LoVo (cell line): Measurements from ENCODE around the gene TOMM7.
"Not testable (repeated sequence)": the region's sequence is repeated elsewhere in the genome, so short reads cannot be mapped to it uniquely, and the experiment has no call there.

Experiments
- DNase-seq: peaks from one replicate; pipeline ENCODE4 v3.0.0-alpha.2; 2016; ENCODE audit warnings: low spot score

Gene TOMM7

DNA sequence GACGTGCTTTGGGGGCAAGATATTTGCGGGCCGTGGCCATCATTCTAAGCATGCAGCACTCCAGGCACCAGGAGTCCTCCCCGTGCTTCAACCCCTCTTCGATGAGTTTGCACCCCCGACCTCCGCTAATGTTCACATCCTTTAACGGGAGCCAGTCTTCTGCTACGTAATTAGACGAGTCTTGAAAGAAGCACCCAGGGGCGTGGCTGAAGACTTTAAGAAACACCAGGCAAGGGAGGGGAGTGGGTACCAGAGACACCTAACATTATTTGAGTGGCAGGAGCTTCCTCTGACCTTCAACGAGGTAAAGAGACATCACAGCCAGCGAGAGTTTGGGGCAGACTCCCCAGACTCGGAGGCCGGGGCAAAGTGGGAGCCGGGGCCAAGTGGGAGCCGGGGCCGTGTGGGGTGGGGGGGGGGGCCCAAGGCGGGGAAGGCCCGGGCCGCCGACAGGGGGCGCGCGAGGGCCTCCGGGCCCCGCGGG, 31.1 kb upstream of the TOMM7 start:
- DNase-seq = no peak

DNA sequence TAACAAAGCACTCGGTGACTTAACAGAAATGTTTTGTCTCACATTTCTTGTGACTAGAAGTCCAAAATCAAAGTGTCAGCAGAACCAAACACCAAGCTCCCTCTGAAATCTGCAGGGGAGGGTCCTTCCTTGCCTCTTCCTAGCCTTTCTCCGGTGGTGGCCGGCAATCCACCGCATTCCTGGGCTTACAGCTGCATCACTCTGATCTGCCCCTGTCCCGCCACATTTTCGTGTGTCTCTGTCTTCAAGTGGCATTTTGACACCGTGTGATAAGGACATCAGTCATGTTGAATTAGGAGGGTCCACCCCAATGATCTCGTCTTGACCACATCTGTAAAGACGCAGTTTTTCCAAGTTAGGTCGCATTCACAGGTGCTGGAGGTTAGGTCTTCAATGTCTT, 30.5 kb upstream of the TOMM7 start:
- DNase-seq = no peak

DNA sequence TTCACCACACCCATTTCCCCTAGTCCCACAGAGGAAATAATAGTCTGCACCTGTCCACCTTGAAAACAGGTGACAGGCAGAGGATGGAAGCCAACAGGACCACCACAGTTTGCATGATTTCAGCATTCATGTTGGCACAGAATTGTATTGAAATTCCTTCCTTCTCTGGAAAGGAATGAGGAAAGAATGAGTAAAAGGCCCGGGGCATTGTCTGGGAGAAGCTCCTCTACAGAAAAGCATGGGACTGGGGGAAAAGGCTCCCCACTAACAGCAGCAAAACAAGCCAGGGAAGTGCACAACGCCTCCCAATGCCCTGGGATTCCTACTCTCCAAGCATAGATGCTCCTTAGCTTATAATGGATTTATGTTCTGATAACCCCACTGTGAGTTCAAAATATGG, 28.5 kb upstream of the TOMM7 start:
- DNase-seq = no peak

DNA sequence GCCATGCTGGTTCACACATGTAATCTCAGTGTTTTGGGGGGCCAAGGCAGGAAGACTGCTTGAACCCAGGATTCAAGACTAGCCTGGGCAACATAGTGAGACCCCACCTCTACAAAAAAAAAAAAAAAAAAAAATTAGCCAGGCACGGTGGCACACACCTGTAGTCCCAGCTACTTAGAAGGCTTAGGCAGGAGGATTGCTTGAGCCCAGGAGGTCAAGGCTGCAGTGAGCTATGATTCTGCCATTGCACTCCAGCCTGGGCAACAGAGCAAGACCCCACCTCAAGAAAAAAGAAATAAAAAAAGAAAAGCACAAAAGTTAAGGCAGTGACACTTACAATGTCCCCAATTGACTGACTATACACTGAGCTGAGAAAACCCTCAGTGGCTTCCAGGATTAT, 27.7 kb upstream of the TOMM7 start:
- not testable (repeated sequence) for DNase-seq

DNA sequence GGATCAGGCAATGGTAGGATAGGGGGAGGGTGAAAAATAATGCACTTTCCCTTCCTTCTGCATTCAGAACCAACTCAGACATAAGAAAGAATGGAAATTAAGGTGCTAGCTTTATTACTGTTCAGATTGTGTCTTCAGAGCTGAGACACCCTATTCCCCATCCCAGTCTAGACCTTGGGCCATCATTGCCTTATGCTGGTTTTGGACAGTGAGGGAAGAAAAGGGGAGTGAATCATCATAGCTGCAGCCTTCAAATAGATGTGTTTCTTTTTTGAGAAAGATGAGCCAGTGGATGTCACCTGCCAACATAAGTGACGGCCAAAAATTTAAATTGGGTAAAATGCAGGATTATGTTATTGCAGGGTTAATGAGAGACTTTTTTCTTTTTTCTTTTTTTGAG, 27.0 kb upstream of the TOMM7 start:
- no peak for DNase-seq

DNA sequence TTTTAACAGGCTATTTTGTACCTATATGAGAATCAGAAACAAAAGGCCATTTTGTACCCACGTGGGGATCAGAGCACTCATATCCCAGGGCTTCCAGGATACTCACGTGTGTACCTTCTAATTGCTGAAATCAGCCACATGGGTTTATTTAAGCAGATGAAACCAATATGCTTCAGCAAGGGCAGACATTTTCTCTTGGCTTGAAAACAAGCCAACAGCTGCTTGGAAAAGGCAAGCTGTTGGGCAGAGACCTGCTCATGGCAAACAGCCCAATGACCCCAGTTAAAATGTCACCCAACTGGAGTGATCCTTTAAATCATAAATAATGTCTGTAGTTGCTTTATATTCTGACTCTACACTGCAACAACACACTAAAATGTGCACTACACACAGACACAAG, 26.5 kb upstream of the TOMM7 start:
- no peak for DNase-seq

DNA sequence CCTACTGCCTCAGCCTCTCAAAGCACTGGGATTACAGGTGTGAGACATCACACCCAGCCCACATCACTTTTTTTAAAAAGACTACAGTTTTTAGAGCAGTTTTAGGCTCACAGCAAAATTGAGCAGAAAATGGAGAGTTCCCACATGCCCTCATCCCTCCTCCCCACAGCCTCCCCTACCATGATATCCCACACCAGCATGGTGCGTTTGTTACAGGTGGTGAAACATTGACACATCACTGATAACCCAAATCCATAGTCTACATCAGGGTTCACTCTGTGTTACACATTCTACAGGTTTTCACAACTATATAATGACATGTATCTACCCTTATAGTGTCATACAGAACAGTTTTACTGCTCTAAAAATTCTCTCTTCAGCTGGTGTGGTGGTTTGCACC, 24.3 kb upstream of the TOMM7 start:
- DNase-seq = no peak

DNA sequence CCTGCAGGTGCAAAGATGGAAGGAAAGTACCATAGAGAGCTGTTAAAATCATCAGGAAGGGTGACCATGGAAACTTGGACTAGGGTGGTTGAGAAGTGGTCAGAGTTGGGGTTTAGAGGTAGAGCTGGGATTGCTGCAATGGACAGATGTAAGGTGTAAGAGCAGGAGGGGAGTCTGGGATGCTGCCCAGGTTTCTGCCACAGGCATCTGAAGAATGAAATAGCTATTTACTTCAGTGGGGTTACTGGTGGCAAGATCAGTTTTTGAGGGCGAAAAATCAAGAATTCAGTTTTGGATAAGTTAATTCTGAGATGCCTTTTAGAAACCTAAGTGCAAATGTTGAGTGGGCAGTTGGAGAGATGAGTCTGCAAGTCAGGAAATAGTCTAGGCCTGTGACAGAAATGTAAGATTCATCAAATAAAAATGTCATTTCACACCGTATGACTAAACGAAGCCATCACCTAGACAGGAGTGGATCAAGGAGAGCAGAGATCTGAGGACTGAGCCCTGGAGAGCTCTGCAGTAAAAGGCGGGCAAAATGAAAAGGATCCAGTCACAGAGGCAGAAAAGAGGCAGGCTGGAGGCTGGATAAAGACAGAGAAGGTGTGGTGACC, 22.7 kb upstream of the TOMM7 start:
- no peak for DNase-seq

DNA sequence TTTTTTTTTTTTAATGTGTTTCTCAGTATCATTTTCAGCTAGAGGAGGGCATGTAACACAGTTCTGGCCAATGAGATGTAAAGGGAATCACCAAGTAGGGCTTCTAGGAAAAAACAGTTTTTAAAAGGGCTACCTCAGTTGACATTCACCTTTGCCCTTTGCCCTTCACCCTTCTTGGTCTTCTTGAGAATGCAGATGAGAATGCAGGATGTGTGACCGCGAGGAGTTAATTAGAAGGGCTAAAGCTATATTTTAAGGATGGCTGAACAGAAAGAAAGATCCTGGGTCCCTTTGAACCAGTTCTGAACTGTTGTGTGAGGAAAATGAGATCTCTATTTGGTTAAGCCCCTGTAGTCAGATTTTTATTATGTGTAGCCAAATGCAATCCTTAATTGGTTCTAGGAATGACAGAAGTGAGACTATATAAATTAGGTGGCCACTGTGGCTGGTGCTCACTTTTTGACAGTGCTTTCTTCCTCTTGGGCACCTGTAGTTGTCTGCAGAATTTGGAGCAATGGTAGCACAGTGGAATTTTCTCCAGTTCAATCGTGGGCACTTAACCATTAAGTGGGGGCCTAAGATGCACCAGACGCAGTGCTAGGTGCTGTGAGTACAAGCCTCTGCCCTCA, 21.1 kb upstream of the TOMM7 start:
- no peak for DNase-seq

DNA sequence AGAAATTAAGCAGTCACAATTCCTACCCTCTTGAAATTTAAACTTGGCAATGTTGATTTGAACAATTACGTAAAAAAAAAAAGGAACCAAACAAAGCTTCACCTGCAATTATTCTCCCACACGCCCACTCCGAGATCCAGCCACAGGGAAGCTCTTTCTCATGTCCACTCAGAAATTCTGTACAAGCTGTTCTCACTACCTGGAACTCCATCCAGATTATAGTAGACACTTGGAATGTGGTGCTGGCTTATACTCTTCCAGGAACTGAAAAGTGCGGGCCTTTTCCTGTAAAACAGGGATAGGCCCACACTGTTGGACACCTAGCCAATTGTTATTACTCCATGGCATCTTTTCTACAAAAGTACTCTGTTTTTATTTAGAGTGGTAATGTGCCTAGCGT, 20.3 kb upstream of the TOMM7 start:
- DNase-seq = no peak

DNA sequence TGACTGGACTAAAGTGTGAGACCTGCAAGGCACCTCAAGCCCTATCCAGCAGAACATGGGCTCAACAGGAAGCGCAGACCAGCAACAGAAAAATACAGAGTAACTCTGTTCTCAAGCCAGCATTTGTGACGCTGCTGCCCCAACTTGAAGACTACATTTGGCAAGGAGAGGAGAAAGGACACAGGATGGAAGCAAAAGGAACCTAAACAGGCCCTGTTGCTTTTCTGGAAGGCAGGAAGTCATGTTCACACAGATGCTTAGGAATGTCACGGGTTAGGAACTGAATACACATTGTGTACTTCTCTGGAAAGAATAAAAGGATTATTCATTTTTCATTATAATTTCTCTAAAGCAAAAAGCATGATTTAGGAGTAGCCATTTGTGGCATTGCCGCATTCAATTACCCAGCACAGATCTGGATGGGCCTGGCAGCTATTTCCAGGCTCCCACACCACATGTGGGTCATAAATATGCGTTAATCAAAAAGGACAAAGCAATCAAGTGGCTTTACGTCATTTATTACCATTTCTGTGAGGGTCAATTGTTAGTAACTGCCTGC, 19.8 kb upstream of the TOMM7 start:
- DNase-seq = no peak

DNA sequence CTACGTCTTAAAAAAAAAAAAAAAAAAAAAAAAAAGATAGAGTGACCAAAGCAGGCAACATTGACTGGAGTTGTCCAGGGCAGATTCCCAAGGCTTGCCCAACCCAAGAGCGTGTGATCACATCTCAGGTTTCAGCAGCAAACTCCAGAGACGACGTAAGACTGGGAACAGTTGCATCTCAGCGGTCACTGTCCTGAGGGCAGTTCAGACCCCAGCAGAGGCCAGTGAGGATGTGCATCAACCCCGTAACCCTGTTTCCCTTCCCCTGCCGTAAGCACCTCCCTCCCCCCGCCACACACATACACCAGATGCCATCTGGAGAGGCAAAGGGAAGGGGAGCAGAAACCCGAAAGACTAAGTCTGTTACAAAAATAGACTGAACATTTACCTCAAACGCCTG, 19.3 kb upstream of the TOMM7 start:
- no peak for DNase-seq

DNA sequence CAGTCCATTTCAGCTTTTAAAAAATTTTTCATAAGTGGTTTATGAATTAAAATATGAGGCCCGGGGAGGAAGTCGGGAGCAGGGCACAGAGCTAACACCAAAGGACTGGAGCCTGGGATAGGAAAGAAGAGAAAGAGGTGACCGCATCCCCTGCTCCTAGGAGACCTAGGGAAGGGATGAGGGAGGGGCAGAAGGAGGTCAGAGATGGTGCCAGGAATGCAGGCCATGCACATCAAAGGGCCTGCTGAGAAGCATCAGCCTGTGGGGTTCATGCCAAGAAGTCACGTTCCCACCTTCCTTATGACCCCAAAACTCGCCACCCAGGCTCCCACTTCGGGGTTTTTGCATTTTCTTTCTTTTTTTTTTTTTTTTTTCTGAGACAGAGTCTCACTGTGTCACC, 14.7 kb upstream of the TOMM7 start:
- no peak for DNase-seq

DNA sequence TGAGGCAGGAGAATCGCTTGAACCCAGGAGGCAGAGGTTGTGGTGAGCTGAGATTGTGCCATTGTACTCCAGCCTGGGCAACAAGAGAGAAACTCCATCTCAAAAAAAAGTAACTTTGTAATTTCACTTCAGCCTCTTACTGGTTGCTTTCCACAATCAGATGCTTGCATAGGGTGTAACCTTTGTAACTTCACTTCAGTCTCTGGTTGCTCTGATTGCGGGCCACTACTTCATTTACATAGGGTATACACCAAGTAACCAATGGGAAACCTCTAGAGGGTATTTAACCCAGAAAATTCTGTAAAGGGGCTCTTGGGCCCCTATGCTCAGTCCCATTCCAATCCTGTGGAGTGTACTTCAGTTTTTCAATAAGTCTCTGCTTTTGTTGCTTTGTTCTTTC, 13.9 kb upstream of the TOMM7 start:
- not testable (repeated sequence) for DNase-seq

DNA sequence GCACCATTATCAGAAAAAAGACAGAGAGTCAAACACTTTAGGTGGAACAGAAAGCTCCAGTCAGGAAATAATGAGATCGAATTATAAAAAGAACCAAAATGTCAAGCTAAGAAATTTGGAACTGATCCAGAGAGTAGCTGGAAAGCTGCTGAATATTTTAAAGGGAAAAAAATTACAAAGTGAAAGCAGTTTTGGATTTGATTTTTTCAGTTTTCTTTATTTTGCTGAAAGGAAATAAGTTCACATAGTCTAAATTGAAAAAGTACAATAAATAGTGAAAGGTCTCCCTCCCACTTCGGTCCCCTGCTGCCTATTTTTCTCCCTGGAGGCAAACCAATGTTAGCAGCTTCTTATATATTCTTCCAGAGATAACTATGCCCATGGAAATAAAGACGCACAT, 11.3 kb upstream of the TOMM7 start:
- DNase-seq = no peak

DNA sequence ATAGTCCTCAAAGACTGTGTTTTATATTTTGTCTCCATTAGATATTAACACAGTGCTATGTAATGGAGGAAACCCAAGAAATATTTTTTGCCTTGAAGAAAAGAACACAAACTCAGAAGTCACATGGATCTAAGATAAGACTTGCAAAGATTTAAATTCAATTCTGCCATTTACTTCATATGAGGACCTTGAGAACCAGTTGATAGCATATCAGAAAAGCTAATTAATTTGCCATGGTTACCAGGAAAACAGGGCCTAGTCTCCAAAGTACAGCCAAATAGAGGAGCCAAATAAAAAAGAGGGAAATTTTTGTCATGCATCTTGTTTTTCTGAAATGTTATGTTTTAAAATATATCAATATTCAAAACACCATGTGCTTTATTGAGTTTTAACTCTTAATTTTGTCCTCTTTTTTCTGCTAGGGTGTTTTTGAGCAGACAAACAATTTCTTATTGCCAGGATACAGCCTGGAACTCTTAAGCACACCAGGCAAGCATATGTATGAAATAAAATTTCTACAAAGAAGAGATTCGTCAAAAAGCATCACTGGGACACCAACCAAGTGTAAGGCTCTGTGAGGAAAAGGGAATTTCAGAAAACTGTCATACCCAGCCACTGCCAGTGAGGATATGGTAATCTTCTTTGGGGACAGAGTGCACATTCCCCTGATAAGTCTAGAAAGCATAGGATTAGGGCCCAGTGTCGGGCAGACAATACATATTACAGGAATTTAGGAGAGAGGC, 10.6 kb upstream of the TOMM7 start:
- DNase-seq = no peak

DNA sequence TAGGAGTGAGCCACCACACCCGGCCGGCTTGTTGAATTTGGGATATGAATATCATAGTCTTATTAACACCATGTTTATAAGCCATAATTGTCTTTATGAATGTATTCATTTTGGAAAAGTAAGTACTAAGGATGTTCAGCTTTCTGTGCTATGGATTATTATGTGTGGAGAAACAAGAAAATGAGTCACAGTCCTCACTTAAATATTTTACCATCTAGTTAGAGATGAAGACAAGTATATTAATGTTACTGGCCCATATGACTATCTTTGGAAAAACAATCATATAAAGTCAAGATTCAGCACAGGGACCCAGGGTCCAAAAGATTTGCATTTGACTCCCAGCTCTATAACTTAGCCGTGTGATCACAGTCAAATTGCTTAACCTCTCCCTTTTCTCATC, 9.8 kb upstream of the TOMM7 start:
- DNase-seq = no peak

DNA sequence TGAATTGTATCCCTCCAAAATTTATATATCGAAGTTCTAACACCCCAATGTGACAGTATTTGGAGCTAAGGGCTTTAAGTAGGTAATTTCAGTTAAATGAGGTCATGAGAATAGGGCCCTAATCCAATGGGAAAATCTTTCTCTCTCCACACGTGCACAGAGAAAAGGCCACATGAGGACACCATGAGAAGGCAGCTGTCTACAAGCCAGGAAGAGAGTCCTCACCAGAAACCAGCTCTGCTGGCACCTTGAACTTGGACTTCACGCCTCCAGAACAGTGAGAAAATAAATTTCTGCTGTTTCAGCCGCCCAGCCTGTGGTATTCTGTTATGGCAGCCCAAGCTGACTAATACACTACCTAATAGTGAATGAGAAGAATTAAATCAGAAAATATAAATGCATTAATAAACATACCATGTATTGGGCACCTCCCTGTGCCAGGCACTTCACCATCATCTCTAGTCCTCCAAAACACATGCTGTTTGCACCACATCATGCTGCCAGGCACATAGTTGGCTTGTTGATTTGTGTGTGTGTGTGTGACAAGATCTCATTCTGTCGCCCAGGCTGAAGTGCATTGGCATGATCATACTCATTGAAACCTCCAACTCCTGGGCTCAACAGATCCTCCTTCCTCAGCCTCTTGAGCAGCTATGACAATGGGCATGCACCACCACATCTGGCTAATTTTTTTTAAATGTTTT, 9.1 kb upstream of the TOMM7 start:
- no peak for DNase-seq

DNA sequence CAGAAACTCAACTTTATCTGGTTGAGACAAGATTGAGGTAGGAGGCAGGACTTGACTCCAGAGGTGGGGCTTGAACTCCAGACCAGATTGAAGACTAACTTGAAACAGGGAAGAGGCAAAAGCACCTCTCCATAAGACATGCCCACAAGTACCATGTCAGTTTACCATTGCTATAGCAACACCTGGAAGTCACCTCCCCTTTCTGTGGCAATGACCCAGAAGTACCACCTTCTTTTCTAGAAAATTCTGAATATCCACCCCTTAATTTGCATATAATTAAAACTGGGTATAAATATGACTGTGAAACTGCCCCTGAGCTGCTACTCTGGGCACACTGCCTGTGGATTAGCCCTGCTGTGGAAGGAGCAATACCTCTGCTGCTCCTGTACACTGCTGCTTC, 4.9 kb upstream of the TOMM7 start:
- no peak for DNase-seq

DNA sequence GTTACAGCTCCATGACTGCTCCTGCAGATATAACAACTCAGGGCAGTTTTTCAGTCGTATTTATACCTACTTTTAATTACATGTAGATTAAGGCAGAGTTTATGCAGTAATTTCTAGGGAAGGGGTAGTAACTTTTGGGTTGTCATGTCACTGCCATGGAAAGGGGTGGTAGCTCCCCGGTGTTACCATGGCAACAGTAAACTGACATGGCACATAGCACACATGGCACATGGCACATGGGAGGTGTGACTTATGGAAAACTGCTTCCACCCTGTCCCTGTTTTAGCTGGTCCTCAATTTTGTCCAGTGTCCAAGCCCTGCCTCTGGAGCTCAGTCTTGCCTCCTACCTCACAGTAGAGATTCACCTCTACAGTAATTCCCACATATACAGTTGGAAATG, 3.9 kb upstream of the TOMM7 start:
- DNase-seq = no peak

DNA sequence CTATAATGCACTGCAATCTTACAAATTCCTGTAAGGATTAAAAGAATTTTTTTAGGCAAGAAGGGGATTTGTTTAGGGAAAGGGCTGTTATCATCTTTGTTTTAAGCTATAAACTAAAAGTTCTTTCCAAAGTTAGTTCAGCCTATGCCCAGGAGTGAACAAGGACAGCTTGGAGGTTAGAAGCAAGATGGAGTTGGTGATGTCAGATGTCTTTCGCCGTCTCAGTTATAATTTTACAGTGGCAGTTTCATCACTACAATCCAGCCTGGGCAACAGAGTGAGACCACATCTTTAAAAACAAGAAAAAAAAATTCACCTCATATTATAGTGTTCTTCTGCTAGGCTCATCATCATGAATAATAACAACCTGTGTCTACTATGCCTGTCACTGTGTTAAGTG, 2.1 kb upstream of the TOMM7 start:
- DNase-seq = no peak

DNA sequence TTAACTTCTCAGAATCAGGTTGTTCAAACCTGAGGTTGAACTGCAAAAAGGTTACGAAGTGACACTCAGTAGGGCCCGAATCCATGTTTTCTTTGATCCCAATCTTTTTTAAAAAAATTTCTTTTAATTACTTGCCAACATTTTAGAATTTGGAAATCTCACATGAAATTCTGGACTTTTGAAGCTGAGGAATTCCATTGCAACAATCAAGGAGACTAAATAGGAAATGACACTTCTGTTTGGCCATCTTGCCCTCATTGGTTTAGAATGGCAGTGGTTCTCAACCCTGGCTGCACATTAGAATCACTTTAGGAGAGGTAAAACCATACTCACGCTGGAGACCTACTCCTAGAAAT, 471 bp upstream of the TOMM7 start:
- no peak for DNase-seq
